HAP-1 (cell line): ENCODE results near the gene FOS.
"Not testable (repeated sequence)": the region's sequence is repeated elsewhere in the genome, so short reads cannot be mapped to it uniquely, and the experiment has no call there.

Experiments used
- DNase-seq, 2 experiments: peaks; one replicate each; pipeline ENCODE4 v3.0.0-alpha.2; 2016 to 2020; ENCODE audit warnings: low spot score in 2 of 2
- H3K27me3 ChIP-seq: fragments of 250-450 bp; sonication (Bioruptor Pico); 2 replicates; pipeline ENCODE4 v1.5.1; 2020; ENCODE audit warnings: low read depth, mild to moderate bottlenecking, moderate library complexity
- H3K36me3 ChIP-seq: fragments of 250-450 bp; sonication (Bioruptor Pico); replicated peaks from 2 replicates; pipeline ENCODE4 v1.5.1; 2020; ENCODE audit warnings: mild to moderate bottlenecking
- H3K4me1 ChIP-seq: fragments of 250-450 bp; sonication (Bioruptor Pico); 2 replicates; pipeline ENCODE4 v1.5.1; 2020; ENCODE audit warnings: mild to moderate bottlenecking
- H3K4me3 ChIP-seq: fragments of 250-450 bp; sonication (Bioruptor Pico); 2 replicates; pipeline ENCODE4 v1.5.1; 2020; ENCODE audit warnings: mild to moderate bottlenecking, moderate library complexity
- H3K9me3 ChIP-seq: fragments of 250-450 bp; sonication (Bioruptor Pico); 2 replicates; pipeline ENCODE4 v1.5.1; 2020; ENCODE audit warnings: mild to moderate bottlenecking, moderate library complexity
- in situ Hi-C: fragments of 300-500 bp; cut with MboI; formaldehyde crosslinking; loops from 3 replicates; pipeline ENCODE4 v1.14.3; 2020; ENCODE audit warnings: low sequenced_read_pairs, inconsistent platforms, mixed read lengths

FOS gene

DNA sequence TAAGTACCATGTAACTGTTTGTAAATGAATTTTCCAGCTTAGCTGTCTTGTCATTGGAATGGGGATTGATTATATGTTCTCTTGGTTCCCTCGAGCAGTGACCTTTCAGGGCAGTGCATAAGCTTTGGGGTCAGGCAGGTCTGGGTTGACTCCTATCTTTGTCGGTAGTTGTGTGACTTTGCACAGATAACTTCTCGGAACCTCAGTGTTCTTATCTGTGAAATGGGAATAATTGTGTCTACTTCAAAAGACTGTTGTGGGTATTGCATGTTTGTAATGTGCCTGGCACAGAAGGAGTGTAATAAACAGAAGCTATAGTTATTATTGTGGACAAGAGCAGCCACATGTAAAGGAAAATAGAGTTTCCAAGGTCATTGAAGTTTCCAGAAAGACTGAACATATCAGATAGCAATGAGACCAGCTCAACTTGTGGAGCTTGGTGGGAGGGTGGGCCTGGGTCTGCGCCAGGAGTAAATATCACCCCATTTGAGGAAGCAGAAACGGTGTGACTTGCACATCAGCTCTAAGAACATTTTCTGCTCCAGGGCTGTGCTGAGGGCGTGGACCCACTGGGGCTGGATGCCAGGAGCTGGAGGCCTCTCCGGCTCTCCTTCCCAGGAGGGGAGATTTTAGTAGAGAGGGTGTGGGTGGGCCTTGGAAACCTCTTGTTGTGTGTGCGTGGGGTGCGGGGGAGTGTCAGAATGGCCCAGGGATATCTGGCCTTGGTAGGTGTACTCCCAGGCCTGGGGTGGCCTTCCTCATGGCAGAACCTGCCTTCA is 19.7 kb downstream of the FOS start:
- Histone ChIP-seq H3K27me3 (no peaks in the 10 kb centered on the region), H3K4me1 (peaks cover 21% of the 10 kb centered on the region), H3K4me3 (no peak overlapping the region), H3K9me3 (no peaks in the 10 kb centered on the region; the same call in 1 of the 2 replicates), H3K36me3 (no peaks in the 10 kb centered on the region)
- in situ Hi-C loops: no loop called here
- DNase-seq: no peak

DNA sequence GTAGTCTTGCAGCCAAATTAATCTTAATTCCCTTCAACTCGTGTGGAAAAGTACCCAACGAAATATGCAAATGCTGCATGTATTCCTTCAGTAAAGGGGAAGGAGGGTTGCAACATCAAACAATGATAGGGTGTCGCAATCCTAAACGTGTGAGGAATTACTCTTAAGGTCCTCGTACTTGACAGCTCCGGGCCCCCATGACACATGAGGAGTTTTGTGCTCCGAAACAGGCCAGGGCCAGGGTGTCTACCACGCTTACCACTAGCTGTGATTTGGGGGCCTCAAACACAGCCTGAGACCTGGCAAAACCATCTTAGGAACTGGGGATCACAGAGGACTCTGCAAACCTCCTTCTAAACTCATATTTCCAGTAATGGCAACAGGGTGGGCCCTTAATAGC is 20.4 kb downstream of the FOS start:
- H3K4me1 ChIP-seq: peaks cover 19% of the 10 kb centered on the region
- no peak for DNase-seq
- H3K36me3 ChIP-seq: no peaks in the 10 kb centered on the region
- in situ Hi-C loops: no loop called here
- no peaks in the 10 kb centered on the region for H3K27me3 ChIP-seq
- no peaks in the 10 kb centered on the region; the same call in 1 of the 2 replicates for H3K9me3 ChIP-seq
- H3K4me3 ChIP-seq: no peak overlapping the region

DNA sequence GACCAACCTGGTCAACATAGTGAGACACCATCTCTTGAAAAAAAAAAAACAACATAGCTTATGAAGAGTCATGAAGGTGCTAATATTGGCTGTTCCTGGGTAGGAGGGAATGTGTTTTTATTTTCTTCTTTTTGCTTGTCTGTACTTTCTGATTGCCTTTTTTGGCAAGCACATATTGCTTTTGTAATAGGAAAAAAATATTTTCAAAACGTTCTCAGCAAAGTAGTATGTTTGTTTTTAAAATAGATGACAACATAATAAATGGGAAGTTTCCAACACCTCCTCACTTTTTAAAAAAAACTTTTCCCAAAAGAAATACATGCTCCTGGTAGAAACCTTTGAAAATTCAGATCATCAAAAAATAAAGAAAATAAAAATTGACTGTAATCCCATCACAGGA is 20.9 kb downstream of the FOS start:
- no peak overlapping the region for H3K4me3 ChIP-seq
- H3K4me1 ChIP-seq: peaks cover 16% of the 10 kb centered on the region
- no peak for DNase-seq
- H3K36me3 ChIP-seq: no peaks in the 10 kb centered on the region
- in situ Hi-C loops: no loop called here
- H3K27me3 ChIP-seq: no peaks in the 10 kb centered on the region
- H3K9me3 ChIP-seq: no peaks in the 10 kb centered on the region; the same call in 1 of the 2 replicates

DNA sequence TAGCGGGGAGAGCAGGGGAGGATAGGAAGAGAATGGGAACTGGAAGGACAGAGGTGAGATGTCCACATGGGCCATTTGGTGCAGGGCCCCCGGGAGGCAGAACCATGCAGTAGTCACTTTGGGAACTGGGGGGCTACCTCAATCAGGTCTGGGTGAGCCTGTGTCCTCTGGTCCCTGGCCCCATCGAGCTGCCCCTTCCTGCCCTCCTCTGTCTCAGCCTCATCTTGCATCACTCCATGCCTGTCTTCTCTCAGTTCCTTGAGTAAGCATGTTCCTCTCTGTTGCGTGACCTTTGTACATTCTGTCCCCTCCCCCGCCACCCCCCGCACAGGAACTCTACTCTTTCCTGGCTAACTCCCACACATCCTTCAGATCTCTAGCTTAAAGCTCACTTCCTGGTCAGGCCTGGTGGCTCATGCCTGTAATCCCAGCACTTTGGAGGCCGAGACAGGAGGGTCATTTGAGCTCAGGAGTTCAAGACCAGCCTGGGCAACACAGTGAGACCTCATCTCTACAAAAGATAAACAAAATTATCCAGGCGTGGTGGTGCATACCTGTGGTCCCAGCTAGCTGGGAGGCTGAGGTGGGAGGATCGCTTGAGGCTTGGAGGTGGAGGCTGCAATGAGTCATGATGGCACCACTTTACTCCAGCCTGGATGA is 23.2 kb downstream of the FOS start:
- H3K36me3 ChIP-seq: no peaks in the 10 kb centered on the region
- no peaks in the 10 kb centered on the region; the same call in 1 of the 2 replicates for H3K9me3 ChIP-seq
- in situ Hi-C loops: loop anchor here (5.0 kb wide), 1 partner anchor 169 kb away; no protein-coding TSS in a partner anchor
- H3K4me1 ChIP-seq: no peaks in the 10 kb centered on the region; the same call in none of the 2 replicates
- no peaks in the 10 kb centered on the region for H3K27me3 ChIP-seq
- H3K4me3 ChIP-seq: no peak overlapping the region
- no peak for DNase-seq

DNA sequence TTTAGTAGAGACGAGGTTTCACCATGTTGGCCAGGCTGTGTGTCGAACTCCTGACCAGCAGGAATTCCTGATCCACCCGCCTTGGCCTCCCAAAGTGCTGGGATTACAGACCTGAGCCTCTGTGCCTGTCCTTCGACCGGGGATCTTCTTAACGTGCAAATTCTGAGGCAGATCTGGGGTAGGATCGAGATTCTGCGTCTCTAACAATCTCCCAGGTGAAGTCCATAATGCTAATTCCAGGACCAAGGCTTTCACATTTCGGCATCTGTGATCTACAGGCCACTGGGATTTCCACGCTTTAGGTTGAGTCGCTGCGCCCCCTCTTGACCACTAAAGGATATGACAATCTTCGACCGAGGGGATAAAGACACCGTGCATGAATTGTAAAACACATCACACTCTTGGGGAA is 24.8 kb downstream of the FOS start:
- in situ Hi-C loops: loop anchor here (5.0 kb wide), 1 partner anchor 171 kb away; no protein-coding TSS in a partner anchor
- no peaks in the 10 kb centered on the region for H3K27me3 ChIP-seq
- H3K4me3 ChIP-seq: no peak overlapping the region
- H3K9me3 ChIP-seq: no peaks in the 10 kb centered on the region; the same call in 1 of the 2 replicates
- H3K4me1 ChIP-seq: no peaks in the 10 kb centered on the region; the same call in none of the 2 replicates
- H3K36me3 ChIP-seq: no peaks in the 10 kb centered on the region
- peak; percentile 74 to 77 for DNase-seq

DNA sequence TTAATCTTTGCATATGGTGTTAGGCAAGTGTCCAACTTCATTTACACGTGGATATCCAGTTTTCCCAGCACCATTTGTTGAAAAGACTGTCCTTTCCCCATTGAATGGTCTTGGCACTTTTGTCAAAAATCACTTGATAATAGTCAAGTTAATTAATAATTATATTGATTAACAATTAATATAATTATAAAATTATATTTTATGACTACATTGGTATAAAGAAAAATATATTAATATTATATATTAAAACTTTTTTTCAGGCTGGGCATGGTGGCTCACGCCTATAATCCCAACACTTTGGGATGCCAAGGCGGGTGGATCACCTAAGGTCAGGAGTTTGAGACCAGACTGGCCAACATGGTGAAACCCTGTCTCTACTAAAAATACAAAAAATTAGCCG is 27.8 kb downstream of the FOS start:
- not testable (repeated sequence) for H3K4me1 ChIP-seq, H3K36me3 ChIP-seq, H3K27me3 ChIP-seq, H3K9me3 ChIP-seq, H3K4me3 ChIP-seq, DNase-seq
- in situ Hi-C loops: loop anchor here (5.0 kb wide), 1 partner anchor 181 kb away; no protein-coding TSS in a partner anchor

DNA sequence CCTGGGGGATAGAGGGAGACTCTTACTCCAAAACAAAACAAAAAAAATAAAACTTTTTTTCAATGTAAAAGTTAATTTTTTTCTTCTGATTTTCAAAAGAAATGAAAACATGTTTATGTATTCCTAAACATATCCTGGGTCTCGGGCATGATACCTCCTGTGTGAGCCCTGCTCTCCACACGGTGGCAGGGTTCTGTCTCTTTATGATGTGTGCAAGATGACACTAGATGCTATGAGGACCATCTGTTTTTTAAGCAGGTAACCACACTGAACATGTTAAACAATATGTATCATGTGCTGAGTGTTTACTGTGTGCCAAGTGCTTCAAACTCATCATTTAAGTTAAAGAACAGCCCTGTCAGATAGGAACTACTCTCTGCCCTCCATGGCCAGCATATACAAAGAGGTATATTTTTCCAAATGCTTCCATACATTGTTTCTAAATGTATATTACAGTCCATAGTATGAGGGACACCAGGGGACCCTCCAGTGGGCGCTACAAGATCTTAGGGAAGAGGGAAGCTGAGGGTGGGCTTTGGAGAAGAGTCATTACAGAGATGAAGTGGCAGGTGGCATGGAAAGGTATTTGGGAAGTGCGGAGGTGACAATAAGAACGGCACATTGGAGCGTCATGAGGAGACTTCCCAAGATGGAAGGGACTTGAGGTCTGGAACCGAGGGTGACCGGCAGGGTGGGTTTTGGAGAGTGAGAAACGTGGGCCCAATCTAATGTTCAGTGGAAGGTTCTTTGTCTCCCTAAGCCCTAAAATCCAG is 28.5 kb downstream of the FOS start:
- H3K9me3 ChIP-seq: no peaks in the 10 kb centered on the region
- no peaks in the 10 kb centered on the region for H3K36me3 ChIP-seq
- H3K4me1 ChIP-seq: peaks cover 2% of the 10 kb centered on the region; the same call in 1 of the 2 replicates
- no peaks in the 10 kb centered on the region for H3K27me3 ChIP-seq
- peak in 1 of 2 experiments; percentile 29 for DNase-seq
- H3K4me3 ChIP-seq: no peak overlapping the region
- in situ Hi-C loops: loop anchor here (5.0 kb wide), 1 partner anchor 180 kb away; no protein-coding TSS in a partner anchor

DNA sequence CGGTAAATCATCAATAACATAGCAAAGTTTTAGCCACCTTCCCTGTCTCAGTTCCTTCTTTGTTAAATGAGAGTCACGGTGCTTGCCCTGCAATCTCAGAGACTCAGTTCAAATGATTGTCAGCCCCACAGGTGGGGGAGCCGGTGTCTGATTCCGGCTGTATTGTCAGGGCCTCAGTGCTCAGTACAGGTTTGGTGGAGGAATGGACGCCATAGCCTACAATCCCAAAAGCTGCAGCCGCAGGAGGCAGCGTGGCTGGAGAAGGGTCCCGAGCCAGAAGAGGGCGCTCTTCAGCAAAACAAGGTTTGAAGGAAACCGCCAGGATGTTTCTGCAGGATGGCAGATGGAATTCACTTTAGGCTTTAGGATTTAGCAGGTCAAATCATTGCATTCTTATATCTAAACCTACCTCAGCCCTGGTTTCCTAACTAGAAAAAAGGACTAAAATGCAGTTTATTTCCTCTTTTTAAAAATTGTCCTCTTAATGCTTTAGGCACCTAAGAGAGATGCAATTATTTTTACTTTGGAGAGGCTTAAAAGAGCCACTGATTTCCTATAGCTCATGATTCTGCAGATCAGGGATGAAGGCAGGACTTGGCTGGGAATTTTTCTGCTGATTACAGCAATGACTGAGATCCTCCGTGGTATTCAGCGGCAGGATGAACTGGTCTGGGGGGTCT is 29.2 kb downstream of the FOS start:
- DNase-seq: peak; percentile 75 to 94
- Histone ChIP-seq H3K36me3 (no peaks in the 10 kb centered on the region), H3K27me3 (no peaks in the 10 kb centered on the region), H3K4me1 (peaks cover 2% of the 10 kb centered on the region; the same call in 1 of the 2 replicates), H3K9me3 (no peaks in the 10 kb centered on the region), H3K4me3 (no peak overlapping the region)
- in situ Hi-C loops: loop anchor here (5.0 kb wide), 1 partner anchor 179 kb away; no protein-coding TSS in a partner anchor

DNA sequence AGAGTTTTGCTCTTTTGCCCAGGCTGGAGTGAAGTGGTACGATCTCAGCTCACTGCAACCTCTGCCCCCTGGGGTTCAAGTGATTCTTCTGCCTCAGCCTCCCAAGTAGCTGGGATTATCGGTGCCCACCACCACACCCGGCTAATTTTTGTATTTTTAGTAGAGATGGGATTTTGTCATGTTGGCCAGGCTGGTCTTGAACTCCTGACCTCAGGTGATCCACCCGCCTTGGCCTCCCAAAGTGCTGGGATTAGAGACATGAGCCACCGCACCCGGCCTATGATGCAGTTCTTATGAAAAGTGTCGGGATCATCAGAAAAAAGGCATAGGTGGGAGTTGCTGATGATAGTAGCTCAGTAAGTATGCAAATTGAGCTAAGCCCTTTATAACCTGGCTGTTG is 30.4 kb downstream of the FOS start:
- in situ Hi-C loops: loop anchor here (5.0 kb wide), 1 partner anchor 178 kb away; no protein-coding TSS in a partner anchor
- not testable (repeated sequence) for H3K36me3 ChIP-seq, DNase-seq, H3K4me3 ChIP-seq, H3K9me3 ChIP-seq, H3K4me1 ChIP-seq, H3K27me3 ChIP-seq

DNA sequence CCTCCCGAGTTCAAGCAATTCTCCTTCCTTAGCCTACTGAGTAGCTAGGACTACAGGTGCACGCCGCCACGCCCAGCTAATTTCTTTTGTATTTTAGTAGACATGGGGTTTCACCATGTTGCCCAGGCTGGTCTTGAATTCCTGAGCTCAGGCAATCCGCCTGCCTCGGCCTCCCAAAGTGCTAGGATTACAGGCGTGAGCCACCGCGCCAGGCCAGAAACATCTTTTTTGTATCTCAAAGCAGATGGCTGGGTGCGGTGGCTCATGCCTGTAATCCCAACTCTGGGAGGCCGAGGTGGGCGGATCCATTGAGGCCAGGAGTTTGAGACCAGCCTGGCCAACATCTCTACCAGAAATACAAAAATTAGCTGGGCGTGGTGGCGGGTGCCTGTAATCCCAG is 30.9 kb downstream of the FOS start:
- not testable (repeated sequence) for H3K36me3 ChIP-seq, H3K27me3 ChIP-seq, H3K4me3 ChIP-seq, DNase-seq, H3K9me3 ChIP-seq, H3K4me1 ChIP-seq
- in situ Hi-C loops: loop anchor here (5.0 kb wide), 1 partner anchor 178 kb away; no protein-coding TSS in a partner anchor

DNA sequence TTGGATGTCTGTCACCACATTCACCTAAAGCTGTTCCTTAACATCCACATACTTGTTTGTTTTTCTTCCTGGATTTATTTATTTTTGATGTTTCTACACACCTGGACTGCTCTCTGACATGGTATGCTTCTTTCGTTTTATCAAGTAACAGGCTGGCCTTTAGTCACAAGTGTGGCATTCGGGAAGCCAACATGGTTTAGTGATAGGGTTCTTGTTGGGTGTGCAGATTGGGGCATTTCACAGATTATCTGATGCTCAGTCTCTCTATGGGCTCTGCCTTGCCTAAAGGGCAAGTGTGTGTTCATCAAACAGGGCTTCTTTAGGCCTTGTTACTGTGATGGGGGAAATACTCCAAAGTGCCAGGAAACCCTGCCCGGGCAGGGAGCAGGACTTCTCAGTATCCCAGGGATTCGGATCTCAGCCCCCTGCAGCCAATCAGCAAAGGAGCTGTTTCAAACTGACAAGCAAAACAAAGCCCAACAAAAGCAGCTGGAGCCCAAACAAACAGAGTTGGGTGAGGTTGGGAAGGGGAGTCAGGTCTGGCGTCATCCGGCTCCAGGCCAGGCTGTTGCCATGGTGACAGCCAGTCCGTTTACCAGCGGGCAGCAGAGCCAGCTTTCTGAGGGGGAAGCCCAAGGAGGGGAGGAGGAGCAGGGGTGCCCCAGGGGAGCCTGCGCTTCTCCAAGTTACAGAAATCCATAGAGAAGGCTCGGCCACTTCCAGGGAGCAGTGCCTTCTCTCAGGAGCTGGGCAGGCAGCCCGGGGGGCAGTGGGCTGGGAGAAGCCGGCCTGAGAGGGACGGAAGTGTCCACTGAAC is 31.9 kb downstream of the FOS start:
- DNase-seq: peak; percentile 57 to 81
- Histone ChIP-seq H3K9me3 (no peaks in the 10 kb centered on the region), H3K27me3 (peaks cover 3% of the 10 kb centered on the region), H3K36me3 (no peaks in the 10 kb centered on the region), H3K4me1 (peaks cover 2% of the 10 kb centered on the region; the same call in 1 of the 2 replicates), H3K4me3 (no peak overlapping the region)
- in situ Hi-C loops: no loop called here

DNA sequence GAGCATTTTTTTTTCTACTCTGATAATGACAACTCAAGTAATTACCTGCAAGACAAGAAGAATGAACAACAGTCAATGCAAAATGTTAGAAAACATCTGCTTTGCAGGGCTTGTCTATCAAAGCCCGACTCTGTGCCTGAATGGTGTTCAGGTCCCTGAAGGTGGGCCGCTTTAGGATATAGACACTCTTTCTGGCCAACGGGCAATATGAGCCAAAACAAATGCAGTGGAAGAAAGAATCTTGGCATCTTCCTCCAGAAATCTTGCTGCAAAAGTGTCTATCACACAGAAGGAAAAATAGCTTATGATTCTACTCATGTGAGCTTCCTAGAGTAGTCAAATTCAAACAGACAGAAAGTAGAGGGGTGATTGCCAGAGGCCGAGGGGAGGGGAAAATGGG is 32.7 kb downstream of the FOS start:
- no peaks in the 10 kb centered on the region for H3K9me3 ChIP-seq
- in situ Hi-C loops: no loop called here
- peaks cover 3% of the 10 kb centered on the region for H3K27me3 ChIP-seq
- H3K4me1 ChIP-seq: peaks cover 2% of the 10 kb centered on the region; the same call in 1 of the 2 replicates
- no peaks in the 10 kb centered on the region for H3K36me3 ChIP-seq
- DNase-seq: no peak
- no peak overlapping the region for H3K4me3 ChIP-seq
